Measurements from ENCODE around the gene ATP2B2.
"Not testable (repeated sequence)": the region's sequence is repeated elsewhere in the genome, so short reads cannot be mapped to it uniquely, and the experiment has no call there.

The ATP2B2 gene

DNA sequence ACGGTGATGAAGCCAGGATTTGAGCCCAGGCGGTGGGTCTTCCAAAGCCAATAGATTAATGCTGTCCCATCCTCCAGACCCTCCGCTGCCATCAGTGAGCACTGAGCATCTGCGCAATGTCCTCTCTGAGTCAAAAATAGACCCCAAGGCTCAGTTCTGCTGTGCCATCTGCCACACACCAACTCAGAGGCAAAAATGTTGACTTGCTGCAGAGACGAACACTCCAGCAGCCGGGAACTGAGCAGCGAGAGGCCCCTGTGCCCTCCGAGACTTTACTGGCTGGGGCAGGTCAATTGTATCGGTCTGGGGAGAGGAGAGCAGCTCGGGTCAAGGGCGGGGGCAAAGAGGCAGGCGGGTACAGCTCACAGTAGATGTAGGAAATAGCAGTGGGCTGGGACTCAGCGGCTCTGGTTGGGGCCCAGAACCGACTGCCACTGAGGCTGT, 41.5 kb upstream of the ATP2B2 start:
- H3K27me3 ChIP-seq (ENCODE audit: low read depth, low read length), result peaks cover 8% of the 10 kb centered on the region

DNA sequence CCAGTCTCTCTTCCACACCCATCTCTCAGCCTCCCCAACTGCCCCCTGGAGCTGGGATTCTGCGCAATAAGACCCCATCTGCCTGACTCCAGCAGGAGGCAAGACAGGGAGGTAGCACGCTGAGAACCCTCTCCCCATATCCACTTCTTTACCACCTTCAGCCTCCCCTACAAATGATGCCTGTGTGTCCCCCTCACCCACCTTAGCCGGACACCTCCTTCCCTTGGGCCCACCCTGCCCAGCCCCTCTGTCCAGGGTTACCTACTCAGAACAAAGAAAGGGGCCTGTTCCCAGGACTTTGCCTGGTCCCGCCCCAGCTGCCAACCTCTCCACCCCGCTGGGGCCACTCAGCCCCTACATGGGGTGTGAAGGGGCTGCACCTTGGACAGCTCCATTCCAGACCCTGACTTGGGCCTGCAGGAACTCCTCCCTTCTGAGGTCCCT, 40.8 kb upstream of the ATP2B2 start:
- TF ChIP-seq EZH2phosphoT487 (IDR thresholded peaks at IDR 0.05; ENCODE audit: low read depth), result no peak
- TF ChIP-seq, protein P1, sequence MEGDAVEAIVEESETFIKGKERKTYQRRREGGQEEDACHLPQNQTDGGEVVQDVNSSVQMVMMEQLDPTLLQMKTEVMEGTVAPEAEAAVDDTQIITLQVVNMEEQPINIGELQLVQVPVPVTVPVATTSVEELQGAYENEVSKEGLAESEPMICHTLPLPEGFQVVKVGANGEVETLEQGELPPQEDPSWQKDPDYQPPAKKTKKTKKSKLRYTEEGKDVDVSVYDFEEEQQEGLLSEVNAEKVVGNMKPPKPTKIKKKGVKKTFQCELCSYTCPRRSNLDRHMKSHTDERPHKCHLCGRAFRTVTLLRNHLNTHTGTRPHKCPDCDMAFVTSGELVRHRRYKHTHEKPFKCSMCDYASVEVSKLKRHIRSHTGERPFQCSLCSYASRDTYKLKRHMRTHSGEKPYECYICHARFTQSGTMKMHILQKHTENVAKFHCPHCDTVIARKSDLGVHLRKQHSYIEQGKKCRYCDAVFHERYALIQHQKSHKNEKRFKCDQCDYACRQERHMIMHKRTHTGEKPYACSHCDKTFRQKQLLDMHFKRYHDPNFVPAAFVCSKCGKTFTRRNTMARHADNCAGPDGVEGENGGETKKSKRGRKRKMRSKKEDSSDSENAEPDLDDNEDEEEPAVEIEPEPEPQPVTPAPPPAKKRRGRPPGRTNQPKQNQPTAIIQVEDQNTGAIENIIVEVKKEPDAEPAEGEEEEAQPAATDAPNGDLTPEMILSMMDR (IDR thresholded peaks at IDR 0.05; ENCODE audit: low read depth, low read length), result no peak

More for the DNA sequence above, 41.5 kb upstream of the ATP2B2 start:
- Histone ChIP-seq H2AFZ (ENCODE audit: low read depth, low read length) (no peak overlapping the region), H4K20me1 (ENCODE audit: insufficient read depth, low read length) (no peaks in the 10 kb centered on the region), H3K9me3 (ENCODE audit: insufficient read depth, low read length) (0 out of 2 replicates have a peak, but pooled peaks cover 7% of the 10 kb centered on the region), H3K36me3 (replicated peaks; ENCODE audit: low read depth, low read length) (no peaks in the 10 kb centered on the region), H3K79me2 (ENCODE audit: low read length) (no peaks in the 10 kb centered on the region), H3K4me2 (ENCODE audit: low read length) (no peak overlapping the region), H3K27ac (ENCODE audit: low read length) (no peak overlapping the region), H3K4me3 (ENCODE audit: low read length) (no peak overlapping the region), H3K4me1 (ENCODE audit: low read length) (peaks cover 11% of the 10 kb centered on the region), H3K9ac (ENCODE audit: low read length) (no peak overlapping the region)
- TF ChIP-seq, protein P1 (IDR thresholded peaks at IDR 0.05; ENCODE audit: low read depth, low read length), result no peak
- TF ChIP-seq EZH2phosphoT487 (IDR thresholded peaks at IDR 0.05; ENCODE audit: low read depth), result no peak

DNA sequence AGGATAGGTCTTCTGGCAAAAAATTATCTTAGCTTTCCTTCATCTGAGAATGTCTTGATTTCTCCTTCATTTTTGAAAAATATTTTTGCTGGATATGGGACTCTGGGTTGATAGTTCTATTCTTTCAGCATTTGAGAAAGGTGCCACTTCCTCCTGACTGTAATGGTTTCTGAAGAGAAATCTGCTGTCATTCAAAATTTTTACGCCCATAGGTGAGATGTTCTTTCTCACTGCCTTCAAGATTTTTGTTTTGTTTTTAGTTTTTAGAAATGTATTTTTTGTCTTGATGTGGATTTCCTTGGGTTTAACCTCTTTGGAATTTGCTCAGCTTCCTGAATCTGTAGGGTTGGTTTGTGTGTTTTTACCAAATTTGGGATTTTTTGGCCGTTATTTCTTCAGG, 37.1 kb upstream of the ATP2B2 start:
- 0 out of 2 replicates have a peak, but pooled peaks cover 7% of the 10 kb centered on the region for H3K9me3 ChIP-seq (ENCODE audit: insufficient read depth, low read length)
- TF ChIP-seq, protein P1 (IDR thresholded peaks at IDR 0.05; ENCODE audit: low read depth, low read length), result no peak
- TF ChIP-seq EZH2phosphoT487 (IDR thresholded peaks at IDR 0.05; ENCODE audit: low read depth), result no peak
- no peaks in the 10 kb centered on the region for H3K79me2 ChIP-seq (ENCODE audit: low read length)
- no peak overlapping the region for H3K9ac ChIP-seq (ENCODE audit: low read length)
- no peak overlapping the region for H3K4me3 ChIP-seq (ENCODE audit: low read length)
- H3K4me1 ChIP-seq (ENCODE audit: low read length), result no peaks in the 10 kb centered on the region
- H3K27ac ChIP-seq (ENCODE audit: low read length), result no peak overlapping the region
- H3K4me2 ChIP-seq (ENCODE audit: low read length), result no peak overlapping the region
- no peak overlapping the region for H2AFZ ChIP-seq (ENCODE audit: low read depth, low read length)
- peaks cover 1% of the 10 kb centered on the region; the same call in 1 of the 2 replicates for H3K27me3 ChIP-seq (ENCODE audit: low read depth, low read length)
- no peaks in the 10 kb centered on the region for H3K36me3 ChIP-seq (replicated peaks; ENCODE audit: low read depth, low read length)
- no peaks in the 10 kb centered on the region for H4K20me1 ChIP-seq (ENCODE audit: insufficient read depth, low read length)

More for the DNA sequence above, 40.8 kb upstream of the ATP2B2 start:
- Histone ChIP-seq H3K27me3 (ENCODE audit: low read depth, low read length) (peaks cover 3% of the 10 kb centered on the region; the same call in 1 of the 2 replicates), H3K4me1 (ENCODE audit: low read length) (peaks cover 7% of the 10 kb centered on the region; the same call in 1 of the 2 replicates), H4K20me1 (ENCODE audit: insufficient read depth, low read length) (no peaks in the 10 kb centered on the region), H3K27ac (ENCODE audit: low read length) (no peak overlapping the region), H3K9ac (ENCODE audit: low read length) (no peak overlapping the region), H3K79me2 (ENCODE audit: low read length) (no peaks in the 10 kb centered on the region), H3K36me3 (replicated peaks; ENCODE audit: low read depth, low read length) (no peaks in the 10 kb centered on the region), H3K4me3 (ENCODE audit: low read length) (no peak overlapping the region), H2AFZ (ENCODE audit: low read depth, low read length) (no peak overlapping the region), H3K4me2 (ENCODE audit: low read length) (no peak overlapping the region), H3K9me3 (ENCODE audit: insufficient read depth, low read length) (0 out of 2 replicates have a peak, but pooled peaks cover 7% of the 10 kb centered on the region)

DNA sequence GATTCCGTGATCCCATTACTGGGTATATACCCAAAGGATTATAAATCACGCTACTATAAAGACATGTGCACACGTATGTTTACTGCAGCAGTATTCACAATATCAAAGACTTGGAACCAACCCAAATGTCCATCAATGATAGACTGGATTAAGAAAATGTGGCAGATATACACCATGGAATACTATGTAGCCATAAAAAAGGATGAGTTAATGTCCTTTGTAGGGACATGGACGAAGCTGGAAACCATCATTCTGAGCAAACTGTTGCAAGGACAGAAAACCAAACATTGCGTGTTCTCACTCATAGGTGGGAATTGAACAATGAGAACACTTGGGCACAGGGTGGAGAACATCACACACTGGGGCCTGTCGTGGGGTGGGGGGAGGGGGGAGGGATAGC, 35.0 kb upstream of the ATP2B2 start:
- H3K9me3 ChIP-seq (ENCODE audit: insufficient read depth, low read length); H3K36me3 ChIP-seq (replicated peaks; ENCODE audit: low read depth, low read length); H4K20me1 ChIP-seq (ENCODE audit: insufficient read depth, low read length); H3K4me3 ChIP-seq (ENCODE audit: low read length); H3K4me2 ChIP-seq (ENCODE audit: low read length); H3K4me1 ChIP-seq (ENCODE audit: low read length); H3K27ac ChIP-seq (ENCODE audit: low read length); H3K79me2 ChIP-seq (ENCODE audit: low read length); H3K9ac ChIP-seq (ENCODE audit: low read length); H3K27me3 ChIP-seq (ENCODE audit: low read depth, low read length); H2AFZ ChIP-seq (ENCODE audit: low read depth, low read length): not testable (repeated sequence)
